SK-N-MC (cell line): ENCODE results near the gene MYO10.

Source experiments
- EZH2 ChIP-seq: fragments of 200-600 bp; sonication (generic); IDR thresholded peaks from one replicate; pipeline ENCODE4 v1.6.1; 2017; ENCODE audit warnings: antibody characterized with exemption
- FOXP2 ChIP-seq: optimal IDR thresholded peaks from 2 replicates; pipeline ENCODE3; 2011; ENCODE audit warnings: mild to moderate bottlenecking, moderate library complexity; ENCODE audit not compliant: insufficient read depth; ENCODE audit errors: extremely low read length, control extremely low read depth
- POLR2AphosphoS5 ChIP-seq: IDR thresholded peaks from 2 replicates; pipeline ENCODE4 v1.6.1; 2012; ENCODE audit warnings: mild to moderate bottlenecking, low read depth, low read length, borderline replicate concordance

DNA sequence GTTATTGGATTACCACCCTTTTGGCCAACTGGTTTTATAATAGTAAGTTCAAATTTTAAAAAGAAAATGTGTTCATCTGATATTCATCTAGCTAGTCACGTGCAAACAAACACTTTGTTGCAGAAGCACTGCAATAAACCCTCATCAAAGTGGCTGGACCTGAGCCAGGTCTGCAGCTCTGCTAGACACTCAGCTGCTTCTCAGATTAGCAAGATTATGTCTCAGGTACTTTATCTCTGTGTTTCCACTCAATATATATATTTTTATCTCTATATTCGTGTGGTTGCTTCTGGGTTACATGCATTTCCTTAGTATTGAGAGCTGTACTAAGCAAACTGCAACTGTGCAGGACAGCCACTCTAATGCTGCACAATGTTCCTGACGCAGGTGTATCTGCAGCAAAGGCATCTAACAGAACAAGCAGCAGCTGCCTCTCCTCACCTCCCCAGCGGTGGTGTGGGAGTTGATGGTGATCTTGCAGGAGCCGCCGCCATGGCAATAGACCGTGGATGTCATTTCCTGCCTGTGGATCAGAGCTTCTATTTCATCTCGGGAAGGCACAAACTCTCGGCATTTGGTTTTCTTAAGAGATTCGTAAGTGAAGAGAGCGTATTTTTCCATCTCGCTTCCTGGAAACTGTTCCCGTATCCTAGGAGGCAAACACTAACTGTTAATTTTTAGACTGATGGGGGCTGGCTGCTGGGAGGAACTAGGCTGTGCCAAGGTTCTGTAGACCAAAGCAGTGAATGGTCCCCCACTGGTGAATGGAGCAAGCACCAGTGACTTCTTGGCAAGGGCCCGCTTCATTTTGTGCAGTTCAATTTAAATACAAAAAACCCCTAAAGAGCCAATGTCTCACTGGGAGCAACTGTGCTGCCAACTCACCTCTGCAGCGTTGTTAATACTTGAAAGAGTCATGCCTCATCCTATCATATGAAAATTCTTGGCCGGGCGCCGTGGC lies 262.6 kb downstream of the MYO10 start:
- TF ChIP-seq EZH2 (no peak), POLR2AphosphoS5 (no peak), FOXP2 (no peak)
